Measurements from ENCODE around the gene ABTB1. TPM values are rescaled to one million over a fixed set of nuclear protein-coding genes. Genes with fewer than 3 reads are reported as not detected.

Gene ABTB1
- total RNA-seq, 1 donor from 2014 or later: 5.8 TPM

GRCh38 chr3:127729556-127730056 is 56.9 kb downstream of the ABTB1 start:
- DNase-seq (ENCODE audit: low read depth) (no peak), FAIRE-seq (peak; percentile 66)
- Histone ChIP-seq H3K4me3 (ENCODE audit: low read depth, low read length) (no peak overlapping the region), H3K36me3 (ENCODE audit: control insufficient read depth, insufficient read depth, low read length) (peaks cover 1% of the 10 kb centered on the region), H3K27me3 (ENCODE audit: control insufficient read depth, insufficient read depth, low read length) (no peaks in the 10 kb centered on the region)
- TF ChIP-seq CTCF (IDR thresholded peaks at IDR 0.05; ENCODE audit: insufficient read depth, low read length, severe bottlenecking): no peak

- no peaks in the 10 kb centered on the region for H3K27me3 ChIP-seq (ENCODE audit: control insufficient read depth, insufficient read depth, low read length)
- TF ChIP-seq CTCF (IDR thresholded peaks at IDR 0.05; ENCODE audit: insufficient read depth, low read length, severe bottlenecking): no peak
- no peak for FAIRE-seq
- peaks cover 1% of the 10 kb centered on the region for H3K36me3 ChIP-seq (ENCODE audit: control insufficient read depth, insufficient read depth, low read length)
- no peak overlapping the region for H3K4me3 ChIP-seq (ENCODE audit: low read depth, low read length)
- DNase-seq (ENCODE audit: low read depth): no peak
Measured at GRCh38 chr3:127730171-127730570, 57.4 kb downstream of the ABTB1 start.

Other genes starting within 250 kb of the ABTB1 start
- gene TPRA1, start 82.2 kb upstream of the ABTB1 start, total RNA-seq: 27.5 and 38.4 TPM in 2 replicates
- gene MCM2, start 74.5 kb upstream of the ABTB1 start, total RNA-seq: 8.3 and 16.6 TPM in 2 replicates
- 1.8 and 3.4 TPM in 2 replicates for gene PODXL2, start 43.8 kb upstream of the ABTB1 start, total RNA-seq
- 25.5 and 47.9 TPM in 2 replicates for gene MGLL, start 149.6 kb downstream of the ABTB1 start, total RNA-seq
- gene KBTBD12, start 242.3 kb downstream of the ABTB1 start, total RNA-seq: under 0.01 TPM in 2 replicates